GM12878 (cell line): Measurements from ENCODE around the gene PRKAG2. TPM values are rescaled to one million over a fixed set of nuclear protein-coding genes. Genes with fewer than 3 reads are reported as not detected.

Experiments used
- ATAC-seq: fragments of 200-7000 bp; cut with Tn5 transposase; 3 replicates; pipeline ENCODE4 v1.9.1; 2020; ENCODE audit warnings: mild to moderate bottlenecking, moderate library complexity
- BruUV-seq: library from RNA; stranded (reverse); fragments of 400-500 nt; replicated peaks from 2 replicates; lab custom pipeline; 2021; lab: Mats Ljungman, UMichigan
- CTCF ChIA-PET: fragments of 300-600 bp; sonication (Branson Sonifier 250); formaldehyde crosslinking; extraction: SDS; loops from one replicate; lab custom pipeline; 2021; ENCODE audit warnings: inconsistent platforms; lab: Yijun Ruan, JAX
- POLR2A ChIA-PET: fragments of 350-600 bp; formaldehyde crosslinking; extraction: SDS; loops from one replicate; lab custom pipeline; 2021; ENCODE audit warnings: inconsistent platforms; lab: Charles Lee
- RAD21 ChIA-PET: fragments of 300-600 bp; sonication (Branson Sonifier 250); formaldehyde crosslinking; loops from one replicate; lab custom pipeline; 2023; ENCODE audit warnings: antibody characterized with exemption; ENCODE audit not compliant: unreplicated experiment; lab: Charles Lee
- SMC1A ChIA-PET: fragments of 300-600 bp; sonication (Branson Sonifier 250); formaldehyde crosslinking; loops from one replicate; lab custom pipeline; 2023; ENCODE audit not compliant: unreplicated experiment, uncharacterized antibody; lab: Charles Lee
- DNase-seq: peaks from one replicate; pipeline ENCODE4 v3.0.0-alpha.2; 2011; ENCODE audit warnings: low read depth, low spot score
- FAIRE-seq: peaks from 3 replicates; lab custom pipeline; 2011; peaks lifted over from hg19 to GRCh38; lab: Jason Lieb, UNC
- H2AFZ ChIP-seq: 2 replicates; pipeline ENCODE4 v1.6.0; 2011; ENCODE audit warnings: low read depth, low read length, control low read depth; ENCODE audit not compliant: control insufficient read depth
- H3K27ac ChIP-seq: 2 replicates; pipeline ENCODE4 v1.5.1; 2011; ENCODE audit warnings: control low read depth; ENCODE audit not compliant: control insufficient read depth, insufficient read depth
- H3K27me3 ChIP-seq, 2 experiments: replicated peaks in 1 of 2; 2 replicates each; pipeline versions ENCODE4 v1.6.0 to v1.6.1; 2011; ENCODE audit warnings: low read length in 1 of 2; ENCODE audit not compliant: control insufficient read depth in 2 of 2, insufficient read depth in 2 of 2
- H3K36me3 ChIP-seq, 2 experiments: 2 replicates each; pipeline ENCODE4 v1.5.1; 2011; ENCODE audit warnings: low read length in 1 of 2; ENCODE audit not compliant: control insufficient read depth in 2 of 2, insufficient read depth in 2 of 2
- H3K4me1 ChIP-seq: 2 replicates; pipeline ENCODE4 v1.6.1; 2011; ENCODE audit warnings: mild to moderate bottlenecking, low read length, moderate library complexity, mixed read lengths; ENCODE audit not compliant: control insufficient read depth, insufficient read depth
- H3K4me2 ChIP-seq: 2 replicates; pipeline ENCODE4 v1.6.0; 2011; ENCODE audit warnings: control low read depth; ENCODE audit not compliant: control insufficient read depth, insufficient read depth
- H3K4me3 ChIP-seq: fragments of 200-600 bp; sonication (generic); 2 replicates; pipeline ENCODE4 v1.5.1; 2016
- H3K79me2 ChIP-seq: 2 replicates; pipeline ENCODE4 v1.6.0; 2011; ENCODE audit warnings: low read length; ENCODE audit not compliant: control insufficient read depth, insufficient read depth
- H3K9ac ChIP-seq: 2 replicates; pipeline ENCODE4 v1.8.0; 2011; ENCODE audit warnings: low read length, control low read depth, mixed read lengths; ENCODE audit not compliant: control insufficient read depth, insufficient read depth
- H3K9me3 ChIP-seq: replicated peaks from 3 replicates; pipeline ENCODE4 v1.5.1; 2011; ENCODE audit warnings: mild to moderate bottlenecking, low read length; ENCODE audit not compliant: control insufficient read depth, insufficient read depth
- H4K20me1 ChIP-seq: 2 replicates; pipeline ENCODE4 v1.6.0; 2011; ENCODE audit not compliant: control insufficient read depth, insufficient read depth
- BMI1 ChIP-seq: fragments of 450-650 bp; IDR thresholded peaks from 2 replicates; pipeline ENCODE4 v1.6.1; 2016; ENCODE audit warnings: mild to moderate bottlenecking, moderate library complexity, borderline replicate concordance
- CBX5 ChIP-seq: sonication (generic); IDR thresholded peaks from 2 replicates; pipeline ENCODE4 v1.6.1; 2016; ENCODE audit warnings: low read depth, moderate library complexity, mild to moderate bottlenecking, inconsistent platforms
- CHD4 ChIP-seq: fragments of 200-600 bp; sonication (generic); IDR thresholded peaks from 2 replicates; pipeline ENCODE4 v1.6.1; 2016; ENCODE audit warnings: mild to moderate bottlenecking
- ETV6 ChIP-seq, 2 experiments: fragments of 450-650 bp in 1 of 2; IDR thresholded peaks in 1 of 2; conservative IDR thresholded peaks in 1 of 2; 2 replicates each; pipeline ENCODE4 v1.6.1; 2014; ENCODE audit warnings: antibody characterized with exemption in 1 of 2, borderline replicate concordance in 1 of 2, low read depth in 1 of 2, mild to moderate bottlenecking in 1 of 2, moderate library complexity in 1 of 2
- FOXM1 ChIP-seq: IDR thresholded peaks from 2 replicates; pipeline ENCODE4 v1.6.1; 2012; ENCODE audit warnings: low read depth, mild to moderate bottlenecking, inconsistent platforms, low read length, moderate library complexity
- KAT2A ChIP-seq: conservative IDR thresholded peaks from 2 replicates; pipeline ENCODE4 v1.6.1; 2011; ENCODE audit warnings: low read depth, low read length; ENCODE audit not compliant: control insufficient read depth
- NFYA ChIP-seq: IDR thresholded peaks from 2 replicates; pipeline ENCODE4 v1.6.1; 2011; ENCODE audit warnings: low read depth, mild to moderate bottlenecking, low read length, improper control_type of control experiment, borderline replicate concordance
- NRF1 ChIP-seq: conservative IDR thresholded peaks from 2 replicates; pipeline ENCODE4 v1.6.1; 2011; ENCODE audit warnings: mild to moderate bottlenecking, low read depth, low read length, improper control_type of control experiment
- PBX3 ChIP-seq: IDR thresholded peaks from 2 replicates; pipeline ENCODE4 v1.6.1; 2011; ENCODE audit warnings: mild to moderate bottlenecking, low read depth, low read length, moderate library complexity; ENCODE audit not compliant: insufficient replicate concordance
- PML ChIP-seq: IDR thresholded peaks from 2 replicates; pipeline ENCODE4 v1.6.1; 2012; ENCODE audit warnings: low read length, inconsistent platforms
- RB1 ChIP-seq: fragments of 450-650 bp; formaldehyde crosslinking; IDR thresholded peaks from 2 replicates; pipeline ENCODE4 v1.6.1; 2017; ENCODE audit warnings: mild to moderate bottlenecking, borderline replicate concordance
- RUNX3 ChIP-seq: IDR thresholded peaks from 2 replicates; pipeline ENCODE4 v1.6.1; 2012; ENCODE audit warnings: low read length, inconsistent platforms
- SMAD5 ChIP-seq: IDR thresholded peaks from 2 replicates; pipeline ENCODE4 v1.6.1; 2016; ENCODE audit warnings: antibody characterized with exemption, low read depth
- SMC3 ChIP-seq: IDR thresholded peaks from 2 replicates; pipeline ENCODE4 v1.6.1; 2011; ENCODE audit warnings: low read length, improper control_type of control experiment, borderline replicate concordance
- SREBF2 ChIP-seq: IDR thresholded peaks from 2 replicates; pipeline ENCODE4 v1.6.1; 2012; ENCODE audit warnings: mild to moderate bottlenecking, low read length
- TCF7 ChIP-seq: IDR thresholded peaks from 2 replicates; pipeline ENCODE4 v1.6.1; 2014; ENCODE audit warnings: antibody characterized with exemption, borderline replicate concordance
- YBX1 ChIP-seq: fragments of 450-650 bp; IDR thresholded peaks from 2 replicates; pipeline ENCODE4 v1.6.1; 2016; ENCODE audit warnings: antibody characterized with exemption
- YY1 ChIP-seq: IDR thresholded peaks from 2 replicates; pipeline ENCODE4 v1.6.1; 2011; ENCODE audit warnings: low read depth, mild to moderate bottlenecking, low read length
- WGBS: methylation state at CpG from one replicate; pipeline ENCODE4 v1.1.6; 2016; ENCODE audit warnings: low lambda C conversion rate; ENCODE audit not compliant: insufficient replicate concordance, insufficient coverage; ENCODE audit errors: missing lambda C conversion rate; 5-methylcytosine and 5-hydroxymethylcytosine counted together
- in situ Hi-C: fragments of 300-500 bp; cut with MboI; formaldehyde crosslinking; loops from 9 replicates; pipeline ENCODE4 v1.14.3; 2018; ENCODE audit warnings: mixed read lengths
- intact Hi-C: fragments of 100-400 bp; cut with micrococcal nuclease; formaldehyde crosslinking; loops from one replicate; pipeline ENCODE4 v1.14.2; 2022; ENCODE audit not compliant: unreplicated experiment
- polyA plus RNA-seq, 11 experiments: library from polyadenylated mRNA; depleted of rRNA in 4 of 11; unstranded in 6 of 11; stranded (reverse) in 5 of 11; fragments of >200 nt; fragmentation: Nextera tagmentation in 4 of 11; fragmentation: Illumina TruSeq in 1 of 11; extraction: Ambion mirVana in 4 of 11; extraction: Trizol in 1 of 11; gene quantifications; 1 replicate in 1 of 11; 2 replicates in 10 of 11; pipeline versions ENCODE4 v1.2.1 to v1.2.3, GENCODE V29; 2011 to 2016; ENCODE audit warnings: inconsistent platforms in 2 of 11, missing spikeins in 2 of 11, low read depth in 1 of 11
- total RNA-seq, 4 experiments: library from RNA; depleted of rRNA in 3 of 4; stranded (reverse); fragments of >200 nt in 3 of 4; fragmentation: Illumina TruSeq in 1 of 4; extraction: Trizol in 1 of 4; gene quantifications; 2 replicates each; pipeline versions ENCODE4 v1.2.1 to v1.2.3, GENCODE V29; 2013 to 2021

PRKAG2 gene
- total and polyA plus RNA-seq, 10 of the 15 experiments (the other 5 are each of a cell fraction or from before 2014, with no cell fraction given): 3.4 to 8.9 (median 6.8) TPM

GRCh38 chr7:151560243-151560642, 316.7 kb downstream of the PRKAG2 start:
- in situ Hi-C loops (no loop called here), intact Hi-C loops (no loop called here)
- ChIA-PET POLR2A (no interaction called here), RAD21 (no interaction called here), CTCF (no interaction called here), SMC1A (interaction anchor here (0.6 kb wide), 1 partner anchor 153 kb away, joined by 3 read pairs; no protein-coding TSS in a partner anchor)
- 89% methylated on average over 9 of the region's 9 CpGs for WGBS
- Histone ChIP-seq H3K27me3 (no peaks in the 10 kb centered on the region), H3K79me2 (no peaks in the 10 kb centered on the region), H3K4me3 (no peak overlapping the region), H2AFZ (no peak overlapping the region), H3K27ac (no peak overlapping the region), H3K4me1 (no peaks in the 10 kb centered on the region), H3K9me3 (no peaks in the 10 kb centered on the region), H3K9ac (no peak overlapping the region), H3K36me3 (peaks cover 0 to 5% of the 10 kb centered on the region in 2 experiments; a peak in 3 of 4 replicates), H4K20me1 (no peaks in the 10 kb centered on the region), H3K4me2 (no peak overlapping the region)
- no peak for TF ChIP-seq SMC3
- no peak for TF ChIP-seq KAT2A
- TF ChIP-seq CBX5: no peak
- no peak for TF ChIP-seq RB1
- TF ChIP-seq FOXM1: no peak
- no peak for TF ChIP-seq SMAD5
- TF ChIP-seq NFYA: no peak
- no peak for TF ChIP-seq NRF1
- TF ChIP-seq PML: no peak
- no peak for TF ChIP-seq BMI1
- no peak for TF ChIP-seq RUNX3
- TF ChIP-seq CHD4: no peak
- TF ChIP-seq TCF7: no peak
- no peak for TF ChIP-seq SREBF2
- no peak for TF ChIP-seq YY1
- no peak for TF ChIP-seq PBX3
- TF ChIP-seq YBX1: no peak
- TF ChIP-seq ETV6 (conservative IDR thresholded peaks at IDR 0.05 in 1 of 2, IDR thresholded peaks at IDR 0.05 in 1 of 2; ENCODE audit: borderline replicate concordance in 1 of 2, low read depth in 1 of 2): no peak
- DNase-seq (no peak), ATAC-seq (no peak), FAIRE-seq (no peak)
- BruUV-seq: no TSS peak
